Body of pancreas (tissue), 4 donors: ENCODE measurements around the gene LCE3B.

ENCODE experiments used
- POLR2A ChIP-seq, 3 donors: fragments of 450-650 bp; IDR thresholded peaks; one replicate each; pipeline ENCODE4 v1.6.1; 2016; ENCODE audit warnings: antibody characterized with exemption in 3 of 3, mild to moderate bottlenecking in 2 of 3
- TF ChIP-seq, protein P1 (sequence below), 7 experiments: fragments of 450-650 bp in 4 of 7; fragments of 200-600 bp in 3 of 7; sonication (generic) in 3 of 7; IDR thresholded peaks; one replicate each; pipeline ENCODE4 v1.5.1; 2016 to 2019; ENCODE audit warnings: antibody characterized with exemption in 7 of 7

DNA sequence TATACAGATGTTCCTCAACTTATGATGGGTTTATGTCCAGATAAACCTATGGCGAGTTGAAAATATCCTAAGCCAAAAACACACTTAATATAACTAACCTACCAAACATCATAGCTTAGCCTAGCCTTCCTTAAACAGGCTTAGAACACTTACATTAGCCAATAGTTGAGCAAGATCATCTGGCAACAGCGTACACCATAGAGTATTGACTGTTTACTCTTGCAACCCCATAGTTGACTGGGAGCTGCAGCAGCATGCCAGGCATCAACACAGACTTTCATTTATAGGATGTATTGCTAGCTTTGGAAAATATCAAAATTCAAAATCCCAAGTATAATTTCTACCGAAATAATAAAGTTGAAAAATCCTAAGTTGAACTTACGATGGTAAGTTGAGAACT is 44.1 kb downstream of the LCE3B start:
- TF ChIP-seq, protein P1, sequence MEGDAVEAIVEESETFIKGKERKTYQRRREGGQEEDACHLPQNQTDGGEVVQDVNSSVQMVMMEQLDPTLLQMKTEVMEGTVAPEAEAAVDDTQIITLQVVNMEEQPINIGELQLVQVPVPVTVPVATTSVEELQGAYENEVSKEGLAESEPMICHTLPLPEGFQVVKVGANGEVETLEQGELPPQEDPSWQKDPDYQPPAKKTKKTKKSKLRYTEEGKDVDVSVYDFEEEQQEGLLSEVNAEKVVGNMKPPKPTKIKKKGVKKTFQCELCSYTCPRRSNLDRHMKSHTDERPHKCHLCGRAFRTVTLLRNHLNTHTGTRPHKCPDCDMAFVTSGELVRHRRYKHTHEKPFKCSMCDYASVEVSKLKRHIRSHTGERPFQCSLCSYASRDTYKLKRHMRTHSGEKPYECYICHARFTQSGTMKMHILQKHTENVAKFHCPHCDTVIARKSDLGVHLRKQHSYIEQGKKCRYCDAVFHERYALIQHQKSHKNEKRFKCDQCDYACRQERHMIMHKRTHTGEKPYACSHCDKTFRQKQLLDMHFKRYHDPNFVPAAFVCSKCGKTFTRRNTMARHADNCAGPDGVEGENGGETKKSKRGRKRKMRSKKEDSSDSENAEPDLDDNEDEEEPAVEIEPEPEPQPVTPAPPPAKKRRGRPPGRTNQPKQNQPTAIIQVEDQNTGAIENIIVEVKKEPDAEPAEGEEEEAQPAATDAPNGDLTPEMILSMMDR (IDR thresholded peaks at IDR 0.05) = no peak
- no peak for TF ChIP-seq POLR2A (IDR thresholded peaks at IDR 0.05)
